HG03565 (cell line): Measurements from ENCODE around the gene SLC6A17.

Experiments used
- ATAC-seq: cut with Tn5 transposase; IDR thresholded peaks from one replicate; pipeline ENCODE4 v1.9.1; 2021; ENCODE audit warnings: mild to moderate bottlenecking, moderate library complexity; ENCODE audit not compliant: unreplicated experiment

Gene SLC6A17

GRCh38 chr1:110237386-110238152 is 87.3 kb downstream of the SLC6A17 start:
- no peak for ATAC-seq

- no peak for ATAC-seq
These were observed 89.4 kb downstream of the SLC6A17 start for GRCh38 chr1:110239441-110240430.

DNA sequence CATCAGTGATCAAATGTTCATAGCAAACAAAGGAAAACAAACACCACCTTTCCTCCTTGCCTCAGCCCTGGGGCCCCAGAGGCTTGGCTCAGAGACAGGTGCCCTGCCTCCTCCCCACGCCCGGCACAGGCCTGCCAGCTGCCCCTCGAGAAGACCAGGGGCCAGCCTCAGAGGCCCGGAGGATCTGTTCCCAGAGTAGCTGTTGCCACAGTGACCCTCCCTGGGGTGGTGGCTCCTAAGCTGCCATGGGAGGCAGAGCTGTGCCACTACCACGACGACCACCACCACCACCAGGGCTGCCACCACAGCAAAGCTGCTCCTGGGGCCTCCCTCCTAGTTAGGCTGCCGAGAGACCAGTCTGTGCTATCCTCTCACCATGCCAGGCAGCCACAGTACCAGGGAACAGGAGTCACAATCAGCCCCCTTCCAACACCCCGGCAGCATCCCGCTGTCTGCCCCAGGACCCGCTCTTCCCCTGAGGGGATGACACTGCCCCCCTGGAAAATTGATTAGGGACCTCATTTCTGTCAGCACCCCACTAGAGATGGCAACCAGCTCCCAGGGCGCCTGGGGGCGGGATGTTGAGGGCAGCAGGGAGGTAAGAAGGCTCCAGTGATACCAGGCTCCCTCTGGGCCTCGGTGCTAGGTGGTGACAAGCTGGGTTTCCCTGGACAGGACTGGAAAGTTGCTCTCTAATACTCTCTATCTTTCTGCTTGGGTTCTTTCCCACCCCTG is 90.3 kb downstream of the SLC6A17 start:
- ATAC-seq, result no peak

DNA sequence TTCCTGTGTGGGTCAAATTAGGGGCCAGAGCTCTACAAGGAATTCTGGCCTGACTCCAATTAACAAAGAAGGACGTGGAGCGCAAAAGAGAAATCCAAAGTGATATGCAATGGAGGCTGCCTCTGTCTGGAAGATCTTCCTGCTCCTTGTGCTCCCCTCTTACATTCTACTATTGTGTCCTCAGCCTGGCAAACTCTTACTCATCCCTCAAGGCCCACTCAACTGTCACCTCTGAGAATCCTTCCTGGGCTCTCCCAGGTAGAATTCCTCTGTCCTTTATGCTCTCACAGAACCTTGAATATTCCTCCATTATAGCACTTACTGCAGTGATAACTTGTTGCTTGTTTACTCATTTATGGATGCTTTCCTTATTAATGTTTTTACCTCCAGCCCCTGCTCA is 91.2 kb downstream of the SLC6A17 start:
- ATAC-seq, result no peak

DNA sequence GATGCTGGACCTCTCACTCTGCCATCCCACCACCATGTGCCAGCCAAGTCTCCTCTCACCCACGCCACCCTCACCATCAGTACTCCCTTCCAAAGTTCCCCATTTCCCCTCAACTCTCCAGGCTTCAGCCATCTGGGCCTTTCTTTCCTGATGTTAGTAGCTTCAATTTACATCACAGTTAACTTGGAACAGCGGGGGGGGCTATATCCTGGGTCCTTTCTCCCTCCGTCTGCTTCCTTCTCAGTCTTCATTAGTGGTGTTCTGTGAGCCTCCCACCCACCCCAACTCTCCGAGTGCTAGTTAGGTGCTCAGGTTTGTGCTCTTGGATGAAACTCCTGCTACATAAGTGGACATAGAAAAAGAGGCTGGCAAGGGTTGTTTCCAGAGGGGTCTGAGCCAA is 91.8 kb downstream of the SLC6A17 start:
- ATAC-seq, result no peak

DNA sequence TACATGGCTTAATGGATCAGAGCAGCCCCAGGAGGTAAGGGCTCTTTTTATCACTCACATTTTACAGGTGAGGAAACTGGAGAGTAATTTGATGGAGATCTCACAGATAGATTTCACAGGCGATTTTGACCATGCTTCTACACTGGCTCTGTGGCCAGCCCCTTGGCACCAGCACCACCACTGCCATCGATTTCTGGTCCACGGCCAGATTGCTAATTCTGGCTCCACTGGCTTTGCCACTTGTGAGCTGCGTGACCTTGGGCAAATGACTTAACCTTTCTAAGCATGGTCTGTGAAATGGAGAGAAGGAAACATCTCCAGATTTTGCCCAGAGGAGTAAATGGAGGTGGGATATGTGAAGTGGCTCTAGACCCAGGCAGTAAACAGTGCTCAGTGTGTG is 92.4 kb downstream of the SLC6A17 start:
- ATAC-seq, result no peak

DNA sequence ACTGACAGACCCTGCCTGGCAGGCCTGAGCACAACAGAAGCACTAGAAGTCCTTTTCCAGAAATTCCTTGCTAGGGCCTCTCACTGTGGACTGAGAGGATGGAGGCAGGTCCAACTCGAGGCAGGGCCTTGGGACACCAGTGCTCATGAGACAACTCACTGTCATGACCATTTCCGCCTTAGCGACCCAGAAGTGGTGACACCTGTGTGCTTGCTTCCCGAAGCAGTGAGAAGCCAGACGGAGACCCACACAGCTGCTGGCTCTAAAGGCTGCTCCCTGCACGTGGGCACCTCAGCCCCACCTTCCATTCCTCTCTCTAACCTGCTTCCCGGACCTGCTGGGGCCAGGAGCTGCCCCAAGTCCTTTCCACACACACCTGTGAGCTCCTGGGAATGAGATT is 92.9 kb downstream of the SLC6A17 start:
- ATAC-seq, result no peak

GRCh38 chr1:110243574-110243973 is 93.3 kb downstream of the SLC6A17 start:
- no peak for ATAC-seq

GRCh38 chr1:110245876-110246620 is 95.8 kb downstream of the SLC6A17 start:
- ATAC-seq, result no peak

DNA sequence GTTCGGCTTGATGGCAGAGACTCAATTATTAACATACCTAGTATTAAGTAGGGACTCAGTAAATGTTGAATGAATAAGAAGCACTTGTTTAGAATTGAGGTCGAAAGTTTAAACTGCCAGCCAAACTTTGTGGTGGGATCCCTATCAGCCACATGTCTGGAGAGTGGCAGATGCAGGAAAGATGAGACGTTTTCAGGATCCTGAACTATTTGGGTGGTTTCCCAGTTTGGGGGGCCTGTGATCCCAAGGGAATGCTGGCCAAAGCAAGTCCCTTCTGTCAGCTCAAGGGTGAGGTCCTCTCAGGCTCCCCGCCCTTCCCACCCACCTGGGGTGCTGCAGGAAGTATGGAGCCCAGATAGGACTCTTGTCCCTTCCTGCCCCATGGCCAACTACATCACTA is 98.5 kb downstream of the SLC6A17 start:
- ATAC-seq, result no peak

DNA sequence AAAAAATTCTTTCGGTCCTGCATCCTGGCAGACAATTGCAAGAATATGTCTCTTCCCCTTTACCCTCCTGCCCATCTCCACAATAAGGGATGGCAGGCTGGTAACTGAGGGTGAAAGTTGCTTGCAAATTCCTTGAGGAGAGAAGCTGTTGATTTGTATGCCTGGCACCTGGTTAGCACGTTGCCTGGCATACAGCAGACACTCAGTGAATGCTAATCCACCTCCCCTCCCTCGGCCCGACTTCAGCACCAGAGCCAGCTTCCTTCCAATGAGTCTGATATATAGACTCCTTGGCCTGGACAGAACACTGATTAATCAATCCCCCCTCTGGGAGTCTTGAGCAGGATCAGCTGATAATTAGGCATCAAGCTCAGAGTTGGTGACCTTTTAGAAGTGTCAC is 99.0 kb downstream of the SLC6A17 start:
- ATAC-seq, result no peak

DNA sequence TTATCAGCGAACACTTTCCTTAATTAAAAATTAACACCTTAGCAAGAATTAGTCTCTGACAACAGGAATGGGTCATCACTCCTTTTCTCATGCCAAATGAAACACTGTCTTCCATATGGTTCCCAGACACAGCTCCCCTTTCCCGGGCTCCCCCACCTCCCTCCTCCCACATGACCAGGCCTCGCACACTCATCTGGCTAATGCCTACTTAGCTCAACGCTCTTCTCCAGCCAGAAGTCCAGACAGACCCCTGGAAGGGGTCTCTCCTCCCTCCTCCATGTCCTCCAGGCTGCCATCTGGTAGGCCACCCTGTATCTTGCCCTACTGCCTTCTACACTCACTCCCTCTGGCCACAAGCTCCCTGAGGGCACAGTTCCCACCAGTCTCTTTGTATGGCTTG is 99.7 kb downstream of the SLC6A17 start:
- no peak for ATAC-seq

DNA sequence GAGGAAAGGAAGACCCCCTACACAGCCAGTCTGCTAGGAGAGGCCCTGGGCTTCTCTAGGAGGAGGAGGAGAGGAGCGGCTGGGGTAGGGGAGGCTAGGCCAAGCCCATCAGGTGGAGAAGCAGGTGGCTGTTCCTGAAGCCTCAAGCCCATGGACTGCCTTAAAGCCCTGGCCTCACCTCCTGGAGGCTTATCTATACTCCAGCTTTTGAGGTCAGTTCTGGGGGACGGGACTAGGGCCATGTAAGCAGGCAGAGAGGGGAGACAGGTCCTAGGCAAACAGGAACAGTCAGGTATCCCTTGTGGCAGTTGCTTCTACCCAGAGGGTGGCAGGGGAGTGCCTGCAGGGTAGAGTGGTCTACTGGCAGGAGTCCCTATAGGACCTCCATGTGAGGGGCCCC is 100.5 kb downstream of the SLC6A17 start:
- no peak for ATAC-seq
